ENCODE measurements around the gene SLC26A2. TPM values are rescaled to one million over a fixed set of nuclear protein-coding genes. Genes with fewer than 3 reads are reported as not detected.
A peak's percentile ranks its signal among the peaks of the same experiment; 100 is the strongest.

SLC26A2 gene
- total and polyA plus RNA-seq, 2 experiments from 2014 or later = 3.5 to 11.5 TPM

- ATAC-seq = no peak
- no peaks in the 10 kb centered on the region for H3K9me3 Mint-ChIP-seq
- Histone ChIP-seq H3K27ac (ENCODE audit: low read depth) (0 out of 2 replicates have a peak overlapping the region, but pooled peaks have one; percentile 57), H3F3A (replicated peaks; ENCODE audit: low read depth) (0 out of 2 replicates have a peak, but pooled peaks cover 2% of the 10 kb centered on the region), H3K4me2 (no peak overlapping the region), H3K4me1 (ENCODE audit: insufficient read depth) (no peaks in the 10 kb centered on the region; the same call in 1 of the 2 replicates), H3K79me2 (replicated peaks; ENCODE audit: insufficient read depth) (no peaks in the 10 kb centered on the region; the same call in 1 of the 2 replicates), H4K20me1 (replicated peaks; ENCODE audit: insufficient read depth) (no peaks in the 10 kb centered on the region; the same call in 1 of the 2 replicates), H3K27me3 (ENCODE audit: insufficient read depth) (no peaks in the 10 kb centered on the region), H2AFZ (no peak overlapping the region), H3K9me2 (ENCODE audit: insufficient read depth) (no peaks in the 10 kb centered on the region), H3K4me3 (no peak overlapping the region), H3K36me3 (ENCODE audit: insufficient read depth) (peaks cover 46% of the 10 kb centered on the region)
- DNase-seq (ENCODE audit: low spot score) = no peak
- H3K36me3 Mint-ChIP-seq (ENCODE audit: low read depth) = peaks cover 69% of the 10 kb centered on the region
- peaks cover 20% of the 10 kb centered on the region for H3K4me1 Mint-ChIP-seq
- no peak for TF ChIP-seq ZNF114 (CRISPR knock-in tag; IDR thresholded peaks at IDR 0.05)
- no peak for TF ChIP-seq ZNF331 (CRISPR knock-in tag; IDR thresholded peaks at IDR 0.05; ENCODE audit: low read depth)
- no peak for TF ChIP-seq ZNF462 (CRISPR knock-in tag; IDR thresholded peaks at IDR 0.05)
- no peak for TF ChIP-seq CTCF (conservative IDR thresholded peaks at IDR 0.05; ENCODE audit: low read depth in 2 of 2)
- TF ChIP-seq EZH2 (IDR thresholded peaks at IDR 0.05; ENCODE audit: low read depth, unreplicated experiment) = no peak
- TF ChIP-seq EZH2phosphoT487 (IDR thresholded peaks at IDR 0.05; ENCODE audit: unreplicated experiment) = no peak
- no peak for TF ChIP-seq JUNB (IDR thresholded peaks at IDR 0.05; ENCODE audit: unreplicated experiment)
- no peak for TF ChIP-seq POLR2AphosphoS5 (IDR thresholded peaks at IDR 0.05; ENCODE audit: low read depth)
- TF ChIP-seq CREB1 (CRISPR knock-in tag; IDR thresholded peaks at IDR 0.05; ENCODE audit: low read depth) = no peak
- TF ChIP-seq STAT1 (IDR thresholded peaks at IDR 0.05; ENCODE audit: unreplicated experiment) = no peak
- TF ChIP-seq REST (IDR thresholded peaks at IDR 0.05; ENCODE audit: unreplicated experiment) = no peak
- no peak for TF ChIP-seq NANOG (IDR thresholded peaks at IDR 0.05; ENCODE audit: borderline replicate concordance)
- no peak for TF ChIP-seq ETS1 (IDR thresholded peaks at IDR 0.05)
- peaks cover 4% of the 10 kb centered on the region for H3K27me3 Mint-ChIP-seq (ENCODE audit: insufficient read depth, low read depth, poor library complexity)
- peak overlapping the region; percentile 91 for H3K27ac Mint-ChIP-seq
- no peak overlapping the region for H3K4me3 Mint-ChIP-seq
These were observed 62.1 kb downstream of the SLC26A2 start for GRCh38 chr5:150022681-150023080.

Measured in GM23338 (cell line).